Stimulated activated CD4-positive, alpha-beta T cell treated with anti-CD3 and anti-CD28 coated beads, Interleukin-15, amount 100 ng/mL, for 48 hours (primary cell): Measurements from ENCODE around the gene EEF2K.

ENCODE experiments used
- DNase-seq, 2 donors: peaks; one replicate each; pipeline ENCODE4 v3.0.0-alpha.2; 2020; ENCODE audit warnings: low read depth in 2 of 2

The EEF2K gene

GRCh38 chr16:22336581-22336980 is 130.5 kb downstream of the EEF2K start:
- no peak for DNase-seq

- DNase-seq: no peak
Observed at GRCh38 chr16:22337045-22337444, 131.0 kb downstream of the EEF2K start.

DNA sequence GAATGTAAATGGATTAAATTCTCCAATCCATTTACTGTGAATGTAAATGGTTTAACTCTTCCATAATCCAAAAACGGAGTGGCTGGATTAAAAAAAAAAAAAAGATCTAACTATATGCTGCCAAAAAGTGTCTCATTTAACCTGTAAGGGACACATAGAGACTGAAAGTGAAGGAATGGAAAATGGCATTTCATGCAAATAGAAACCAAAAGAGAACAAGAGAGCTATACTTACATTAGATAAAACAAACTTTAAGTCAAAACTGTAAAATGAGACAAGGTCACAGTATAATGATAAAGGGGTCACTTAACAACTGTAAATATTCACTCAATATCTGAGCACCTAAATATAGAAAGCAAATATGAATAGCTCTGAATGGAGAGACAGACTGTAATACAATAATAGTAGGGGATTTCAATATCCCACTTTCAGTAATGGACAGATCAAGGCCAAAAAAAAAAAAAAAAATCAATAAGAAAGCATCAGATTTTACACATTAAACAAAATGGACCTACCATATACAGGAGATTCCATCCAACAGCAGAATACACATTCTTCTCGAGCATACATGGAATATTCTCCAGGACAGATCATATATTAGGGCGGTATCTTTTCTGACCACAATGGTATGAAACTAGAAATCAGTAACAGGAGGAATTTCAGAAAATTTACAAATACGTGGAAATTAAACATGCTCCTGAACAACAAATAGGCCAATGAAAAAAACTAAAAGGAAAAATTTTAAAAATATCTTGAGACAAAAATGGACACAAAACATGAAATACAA is 132.0 kb downstream of the EEF2K start:
- DNase-seq: no peak
